ENCODE data around the gene HEPH.
A peak's percentile ranks its signal among the peaks of the same experiment; 100 is the strongest.
"Not testable (repeated sequence)": the region's sequence is repeated elsewhere in the genome, so short reads cannot be mapped to it uniquely, and the experiment has no call there.

Gene HEPH, protein sequence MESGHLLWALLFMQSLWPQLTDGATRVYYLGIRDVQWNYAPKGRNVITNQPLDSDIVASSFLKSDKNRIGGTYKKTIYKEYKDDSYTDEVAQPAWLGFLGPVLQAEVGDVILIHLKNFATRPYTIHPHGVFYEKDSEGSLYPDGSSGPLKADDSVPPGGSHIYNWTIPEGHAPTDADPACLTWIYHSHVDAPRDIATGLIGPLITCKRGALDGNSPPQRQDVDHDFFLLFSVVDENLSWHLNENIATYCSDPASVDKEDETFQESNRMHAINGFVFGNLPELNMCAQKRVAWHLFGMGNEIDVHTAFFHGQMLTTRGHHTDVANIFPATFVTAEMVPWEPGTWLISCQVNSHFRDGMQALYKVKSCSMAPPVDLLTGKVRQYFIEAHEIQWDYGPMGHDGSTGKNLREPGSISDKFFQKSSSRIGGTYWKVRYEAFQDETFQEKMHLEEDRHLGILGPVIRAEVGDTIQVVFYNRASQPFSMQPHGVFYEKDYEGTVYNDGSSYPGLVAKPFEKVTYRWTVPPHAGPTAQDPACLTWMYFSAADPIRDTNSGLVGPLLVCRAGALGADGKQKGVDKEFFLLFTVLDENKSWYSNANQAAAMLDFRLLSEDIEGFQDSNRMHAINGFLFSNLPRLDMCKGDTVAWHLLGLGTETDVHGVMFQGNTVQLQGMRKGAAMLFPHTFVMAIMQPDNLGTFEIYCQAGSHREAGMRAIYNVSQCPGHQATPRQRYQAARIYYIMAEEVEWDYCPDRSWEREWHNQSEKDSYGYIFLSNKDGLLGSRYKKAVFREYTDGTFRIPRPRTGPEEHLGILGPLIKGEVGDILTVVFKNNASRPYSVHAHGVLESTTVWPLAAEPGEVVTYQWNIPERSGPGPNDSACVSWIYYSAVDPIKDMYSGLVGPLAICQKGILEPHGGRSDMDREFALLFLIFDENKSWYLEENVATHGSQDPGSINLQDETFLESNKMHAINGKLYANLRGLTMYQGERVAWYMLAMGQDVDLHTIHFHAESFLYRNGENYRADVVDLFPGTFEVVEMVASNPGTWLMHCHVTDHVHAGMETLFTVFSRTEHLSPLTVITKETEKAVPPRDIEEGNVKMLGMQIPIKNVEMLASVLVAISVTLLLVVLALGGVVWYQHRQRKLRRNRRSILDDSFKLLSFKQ

DNA sequence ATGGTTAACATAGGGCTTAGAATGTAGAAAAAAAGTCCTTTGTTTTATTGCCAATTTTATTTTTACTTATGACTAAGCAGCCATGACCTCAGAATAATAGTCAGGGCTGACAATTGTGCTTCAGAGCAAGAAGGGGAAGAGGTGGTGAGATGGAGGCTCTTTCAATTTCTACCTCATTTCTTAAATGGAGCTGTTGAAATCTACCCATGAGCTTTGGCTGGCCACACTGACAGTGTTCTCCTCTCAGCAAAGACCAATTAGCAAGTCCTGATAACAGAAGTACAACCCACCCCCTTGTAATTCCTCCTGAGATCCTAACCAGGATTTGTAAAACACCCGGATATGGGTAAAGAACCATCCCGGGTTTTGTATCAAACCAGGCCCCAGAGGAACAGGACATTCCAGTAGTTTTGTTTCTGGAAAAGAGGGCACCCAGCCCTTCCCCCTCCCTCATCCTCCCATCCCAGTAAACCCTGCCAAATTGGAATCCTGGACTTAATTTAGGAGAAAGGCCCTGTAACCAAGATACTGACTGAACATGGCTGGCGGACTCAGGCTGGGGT, at the start of gene HEPH:
Gene HEPH, plus strand, starts transcription at position 399 of the 563 bp plus-strand sequence. CDS start 6,324 bp downstream, outside the sequence.
- DNase-seq (ENCODE audit: low read depth in 2 of 2): peak; percentile 47 to 51

DNA sequence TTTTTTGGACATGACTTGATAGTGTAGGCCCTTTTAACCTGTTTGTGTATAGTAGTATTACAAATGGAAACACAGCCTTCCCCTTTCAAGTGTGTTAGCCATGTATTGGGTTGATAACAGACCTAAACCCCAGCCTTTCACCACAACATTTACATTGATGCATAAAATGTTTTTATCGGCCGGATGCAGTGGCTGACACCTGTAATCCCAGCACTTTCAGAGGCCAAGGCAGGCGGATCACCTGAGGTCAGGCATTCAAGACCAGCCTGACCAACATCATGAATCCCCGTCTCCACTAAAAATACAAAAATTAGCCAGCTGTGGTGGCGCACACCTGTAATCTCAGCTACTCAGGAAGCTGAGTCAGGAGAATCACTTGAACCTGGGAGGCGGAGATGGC, 45.3 kb upstream of the HEPH start:
- DNase-seq (ENCODE audit: low read depth in 2 of 2): not testable (repeated sequence)

DNA sequence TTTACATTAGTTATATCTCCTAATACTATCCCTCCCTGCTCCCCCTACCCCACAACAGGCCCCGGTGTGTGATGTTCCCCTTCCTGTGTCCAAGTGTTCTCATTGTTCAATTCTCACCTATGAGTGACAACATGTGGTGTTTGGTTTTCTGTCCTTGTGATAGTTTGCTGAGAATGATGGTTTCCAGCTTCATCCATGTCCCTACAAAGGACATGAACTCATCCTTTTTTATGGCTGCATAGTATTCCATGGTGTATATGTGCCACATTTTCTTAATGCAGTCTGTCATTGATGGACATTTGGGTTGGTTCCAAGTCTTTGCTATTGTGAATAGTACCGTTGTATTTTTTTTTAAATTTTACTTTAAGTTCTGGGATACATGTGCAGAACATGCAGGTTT, 42.7 kb upstream of the HEPH start:
- DNase-seq (ENCODE audit: low read depth in 2 of 2): not testable (repeated sequence)

DNA sequence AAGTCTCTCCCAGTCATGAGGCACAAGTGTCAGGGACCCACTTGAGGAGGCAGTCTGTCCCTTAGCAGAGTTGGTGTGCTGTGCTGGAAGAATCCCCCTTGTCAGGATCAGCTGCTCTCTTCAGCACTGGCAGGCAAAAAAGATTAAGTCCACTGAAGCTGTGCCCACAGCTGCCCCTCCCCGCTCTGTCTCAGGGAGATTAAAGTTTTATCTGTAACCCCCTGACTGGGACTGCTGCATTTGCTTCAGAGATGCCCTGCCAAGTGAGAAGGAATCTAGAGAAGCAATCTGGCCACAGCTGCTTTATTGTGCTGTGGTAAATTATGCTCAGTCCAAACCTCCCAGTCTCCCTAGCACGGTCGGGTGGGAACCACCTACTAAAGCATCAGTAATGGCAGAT, 37.4 kb upstream of the HEPH start:
- DNase-seq (ENCODE audit: low read depth in 2 of 2): no peak

DNA sequence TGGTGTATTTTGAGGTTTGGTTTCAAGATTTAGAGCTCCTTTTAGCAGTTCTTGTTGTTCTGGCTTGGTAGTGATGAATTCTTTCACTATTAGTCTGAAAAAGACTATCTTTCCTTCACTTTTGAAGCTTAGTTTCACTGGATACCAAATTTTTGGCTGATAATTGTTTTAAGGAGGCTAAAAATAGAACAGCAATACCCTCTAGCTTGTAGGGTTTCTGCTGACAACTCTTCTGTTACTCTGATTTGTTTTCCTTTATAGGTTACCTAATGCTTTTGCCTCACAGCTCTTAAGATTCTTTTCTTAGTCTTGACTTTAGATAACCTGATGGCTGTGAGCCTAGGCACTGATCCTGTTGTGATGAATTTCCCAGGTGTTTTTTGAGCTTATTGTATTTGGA, 33.6 kb upstream of the HEPH start:
- DNase-seq (ENCODE audit: low read depth in 2 of 2): no peak

DNA sequence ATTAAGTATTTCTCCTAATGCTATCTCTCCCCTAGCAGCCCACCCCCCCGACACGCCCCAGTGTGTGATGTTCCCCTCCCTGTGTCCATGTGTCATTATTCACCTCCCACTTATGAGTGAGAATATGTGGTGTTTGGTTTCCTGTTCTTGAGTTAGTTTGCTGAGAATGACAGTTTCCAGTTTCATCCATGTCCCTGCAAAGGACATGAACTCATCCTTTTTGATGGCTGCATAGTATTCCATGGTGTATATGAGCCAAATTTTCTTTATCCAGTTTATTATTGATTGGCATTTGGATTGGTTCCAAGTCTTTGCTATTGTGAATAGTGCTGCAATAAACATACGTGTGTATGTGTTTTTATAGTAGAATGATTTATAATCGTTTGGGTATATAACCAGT, 28.8 kb upstream of the HEPH start:
- DNase-seq (ENCODE audit: low read depth in 2 of 2): not testable (repeated sequence)

DNA sequence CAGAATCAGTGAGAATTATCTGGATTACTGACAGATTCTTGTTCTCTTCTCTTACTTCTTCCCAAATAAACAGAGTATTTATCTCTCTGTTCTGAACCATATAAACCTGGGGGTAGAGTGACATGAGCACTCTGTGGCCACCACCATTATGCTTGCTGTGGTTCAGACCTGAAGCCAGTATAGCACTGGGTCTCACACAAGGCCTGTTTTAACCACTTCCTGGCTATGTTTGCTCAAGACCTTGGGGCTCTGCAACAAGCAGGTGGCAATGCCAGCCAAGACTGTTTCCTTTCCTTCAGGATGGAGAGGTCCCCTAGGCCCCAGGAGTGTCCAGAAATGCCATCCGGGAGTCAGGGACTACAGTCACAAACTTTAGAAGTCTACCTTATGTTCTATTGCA, 21.7 kb upstream of the HEPH start:
- DNase-seq (ENCODE audit: low read depth in 2 of 2): no peak

DNA sequence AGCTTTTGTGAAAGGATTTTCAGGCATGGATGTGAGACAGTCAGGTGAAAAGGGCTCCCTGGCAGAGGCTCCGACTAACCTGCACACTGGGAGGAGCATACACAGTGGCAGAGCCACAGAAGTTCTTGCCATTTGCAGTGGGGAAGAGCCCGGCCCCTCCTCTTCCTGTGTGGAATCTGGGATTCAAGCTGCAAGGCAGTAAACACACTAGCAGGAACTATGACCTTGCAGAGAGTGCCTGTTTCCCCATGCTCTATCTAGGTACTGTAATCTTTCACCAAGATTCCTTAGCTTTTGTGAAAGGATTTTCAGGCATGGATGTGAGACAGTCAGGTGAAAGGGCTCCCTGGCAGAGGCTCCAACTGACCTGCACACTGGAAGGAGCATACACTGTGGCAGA, 19.8 kb upstream of the HEPH start:
- DNase-seq (ENCODE audit: low read depth in 2 of 2): no peak

DNA sequence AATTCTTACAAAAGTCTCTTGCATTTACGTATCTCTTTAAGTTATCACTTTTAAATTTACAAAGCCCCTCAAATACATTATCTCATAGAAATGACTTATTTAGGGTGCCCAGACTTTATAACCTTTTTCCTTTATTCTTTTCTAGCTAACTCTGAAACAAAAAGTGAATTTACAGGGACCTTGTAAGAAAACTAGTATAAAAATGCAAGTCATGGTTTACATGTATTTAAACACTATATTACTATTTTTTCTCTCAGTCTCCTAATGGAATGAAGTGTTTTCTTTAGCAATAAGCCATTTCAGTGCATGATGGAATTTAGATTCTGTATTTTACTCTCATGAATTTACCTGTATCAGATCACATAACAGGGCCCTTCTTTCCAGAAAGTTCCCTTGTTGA, 14.5 kb upstream of the HEPH start:
- no peak for DNase-seq (ENCODE audit: low read depth in 2 of 2)

DNA sequence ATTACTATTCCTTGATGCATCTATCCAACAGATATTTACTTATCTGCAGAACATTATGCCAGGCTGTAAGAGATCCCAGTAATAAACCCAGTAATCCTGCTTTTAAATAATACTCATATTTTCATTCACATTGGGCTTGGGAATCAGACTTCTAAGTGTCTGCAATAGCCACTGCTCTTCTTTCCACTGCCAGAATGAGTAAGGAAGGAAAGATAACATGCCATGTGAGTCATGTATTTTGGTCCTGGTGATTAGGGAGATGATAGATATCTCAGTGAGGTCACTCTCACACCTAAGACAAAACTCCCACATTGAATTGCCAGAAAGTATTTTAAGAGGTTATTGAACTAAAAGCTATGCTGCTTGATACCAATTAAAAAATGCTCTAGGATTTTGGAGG, 13.9 kb upstream of the HEPH start:
- no peak for DNase-seq (ENCODE audit: low read depth in 2 of 2)

DNA sequence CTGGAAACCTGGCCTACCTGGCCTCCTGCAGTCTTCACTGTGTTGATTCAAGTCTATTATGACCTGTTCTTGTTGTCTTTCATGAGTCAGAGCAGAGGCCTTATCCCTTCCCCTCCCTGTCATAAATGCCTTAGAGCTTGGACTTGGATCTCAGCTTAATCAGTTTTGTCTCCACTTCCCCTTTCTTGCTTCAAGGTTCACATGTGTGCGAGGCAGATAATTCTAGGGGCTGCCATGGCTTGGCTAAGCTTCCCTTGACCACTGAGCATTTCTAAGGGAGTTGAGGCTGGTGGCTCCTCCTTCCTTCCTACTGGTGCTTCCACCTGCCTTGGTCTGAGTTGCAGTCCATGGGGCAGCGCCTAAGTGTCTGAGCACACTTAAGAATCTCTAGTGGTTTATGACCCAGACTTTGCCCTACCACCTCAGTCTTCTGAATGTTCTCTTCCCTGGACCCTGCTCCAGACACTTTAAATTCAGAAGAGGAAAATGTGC, 1.7 kb upstream of the HEPH start:
- DNase-seq (ENCODE audit: low read depth in 2 of 2): no peak

DNA sequence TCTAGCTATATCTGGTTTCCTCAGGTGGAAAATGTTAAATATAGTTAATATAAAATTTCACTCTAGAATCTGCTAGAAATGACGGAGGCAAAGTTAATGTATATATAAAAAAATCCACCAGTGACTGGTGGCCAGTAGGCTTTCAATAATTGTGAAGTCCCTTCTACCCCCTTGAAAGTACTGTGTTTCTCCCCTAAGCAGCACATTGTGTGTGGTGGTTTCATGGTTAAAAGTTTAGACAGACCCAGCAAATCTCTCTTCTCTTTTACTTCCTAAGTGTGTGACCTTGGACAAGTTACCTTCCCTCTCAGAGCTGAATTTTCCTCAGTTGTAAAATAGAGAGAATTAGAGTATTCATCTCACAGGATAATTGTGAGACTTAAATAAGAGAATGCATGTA, 600 bp upstream of the HEPH start:
- DNase-seq (ENCODE audit: low read depth in 2 of 2): no peak

DNA sequence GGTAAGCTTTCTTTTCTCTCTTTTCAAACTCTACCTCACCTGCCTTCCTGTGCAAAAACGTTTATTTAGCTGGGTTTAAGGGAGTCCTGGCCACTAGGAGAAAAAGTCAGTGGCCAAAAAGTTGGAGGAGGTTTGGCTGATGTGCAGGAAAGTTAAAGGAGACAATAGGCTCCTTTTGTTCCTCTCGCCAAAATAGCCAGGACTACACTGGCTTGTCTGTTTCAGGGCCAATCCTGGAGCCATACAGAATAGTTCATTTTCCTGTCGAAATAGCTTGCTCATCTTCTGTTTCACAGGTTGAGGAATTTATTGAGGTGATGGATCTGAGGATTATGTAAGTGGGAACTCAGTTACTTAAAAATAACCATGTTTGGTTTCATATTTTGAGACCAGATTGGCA, 423 bp downstream of the HEPH start:
- DNase-seq (ENCODE audit: low read depth in 2 of 2): no peak

DNA sequence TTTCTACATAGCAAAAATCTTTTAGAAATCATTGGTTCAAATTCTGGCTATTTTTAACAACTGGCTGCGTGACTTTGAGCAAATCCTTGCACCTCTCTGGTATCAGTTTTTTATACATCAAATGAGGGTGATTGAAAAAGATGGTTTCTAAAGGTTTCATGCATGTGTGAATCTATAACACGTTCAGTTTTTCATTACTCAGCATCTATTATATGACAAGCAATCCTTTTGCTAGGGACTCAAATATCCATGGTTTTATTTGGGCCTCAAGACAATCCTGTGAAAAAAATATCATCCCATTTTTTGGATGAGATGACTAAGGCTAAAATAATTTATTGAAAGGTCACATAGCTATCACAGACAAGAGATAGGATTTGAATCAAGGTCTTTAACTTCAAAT, 884 bp downstream of the HEPH start:
- no peak for DNase-seq (ENCODE audit: low read depth in 2 of 2)

DNA sequence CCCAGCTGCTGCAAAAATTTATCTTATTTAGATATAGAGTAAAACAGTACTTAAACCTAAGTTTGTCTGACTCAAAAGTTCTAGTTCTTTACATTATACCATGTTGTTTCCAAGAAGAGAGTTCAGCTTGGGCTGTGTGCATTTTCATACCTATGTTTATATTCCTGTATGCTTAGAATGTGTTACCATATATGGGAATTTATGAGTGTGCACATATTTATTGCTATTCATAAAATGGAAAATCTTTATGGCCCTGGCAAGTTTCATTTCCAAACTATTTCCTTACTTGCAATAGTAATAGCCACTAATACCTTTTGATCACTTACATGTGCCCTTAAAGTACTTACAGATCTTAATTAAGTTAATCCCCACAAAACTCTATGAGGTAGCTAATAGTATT, 2.6 kb downstream of the HEPH start:
- no peak for DNase-seq (ENCODE audit: low read depth in 2 of 2)

DNA sequence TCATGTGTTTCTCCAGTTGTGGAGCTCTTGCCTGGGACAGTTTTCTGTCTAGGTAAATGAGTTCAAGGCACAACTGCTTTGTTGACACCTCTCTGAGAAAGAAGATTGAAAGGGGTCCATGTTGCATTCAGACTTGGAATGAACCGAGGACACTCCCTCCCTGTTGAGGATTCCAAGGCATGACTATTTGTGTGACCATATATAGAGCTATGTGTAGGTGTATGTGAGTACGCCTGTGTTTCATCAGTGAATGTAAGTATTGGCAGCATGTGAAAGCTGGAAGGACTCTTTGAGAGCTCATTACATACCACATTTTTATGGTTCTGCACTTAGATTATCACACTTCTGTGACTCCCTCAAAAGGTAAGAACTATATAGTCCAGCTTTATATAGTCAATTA, 3.4 kb downstream of the HEPH start:
- peak in 1 of 2 experiments; percentile 14 for DNase-seq (ENCODE audit: low read depth in 2 of 2)

DNA sequence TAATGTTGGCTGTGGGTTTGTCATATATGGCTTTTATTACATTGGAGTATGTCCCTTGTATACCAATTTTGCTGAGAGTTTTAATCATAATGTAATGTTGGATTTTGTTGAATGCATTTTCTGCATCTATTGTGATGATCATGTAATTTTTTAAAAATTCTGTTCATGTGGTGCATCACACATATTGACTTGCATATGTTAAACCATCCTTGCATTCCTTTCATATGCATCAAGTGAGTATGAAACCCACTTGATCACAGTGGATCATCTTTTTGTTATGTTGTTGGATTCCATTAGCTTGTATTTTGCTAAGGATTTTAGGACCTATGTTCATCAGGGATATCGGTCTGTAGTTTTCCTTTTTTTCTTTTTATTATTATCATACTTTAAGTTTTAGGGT, 12.1 kb downstream of the HEPH start:
- no peak for DNase-seq (ENCODE audit: low read depth in 2 of 2)

DNA sequence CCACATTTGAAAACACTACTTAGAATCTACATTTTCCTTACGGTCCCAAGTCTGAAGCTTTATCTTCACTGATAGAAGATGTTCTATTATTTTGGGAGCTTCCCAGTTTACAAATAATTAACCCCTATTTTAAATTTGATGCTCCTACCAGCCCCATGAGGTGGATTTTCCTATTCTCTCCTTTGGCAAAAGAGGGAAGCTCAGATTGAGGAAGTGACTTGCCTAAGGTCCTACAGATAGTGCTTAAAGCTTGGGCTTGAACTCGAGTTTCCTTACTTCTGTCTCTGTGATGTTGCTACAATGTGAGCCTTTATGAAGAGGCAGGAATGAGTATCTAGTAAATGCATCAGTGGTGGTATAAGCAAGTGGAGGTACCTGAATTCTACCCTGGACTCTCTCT, 27.5 kb downstream of the HEPH start:
- DNase-seq (ENCODE audit: low read depth in 2 of 2): no peak

DNA sequence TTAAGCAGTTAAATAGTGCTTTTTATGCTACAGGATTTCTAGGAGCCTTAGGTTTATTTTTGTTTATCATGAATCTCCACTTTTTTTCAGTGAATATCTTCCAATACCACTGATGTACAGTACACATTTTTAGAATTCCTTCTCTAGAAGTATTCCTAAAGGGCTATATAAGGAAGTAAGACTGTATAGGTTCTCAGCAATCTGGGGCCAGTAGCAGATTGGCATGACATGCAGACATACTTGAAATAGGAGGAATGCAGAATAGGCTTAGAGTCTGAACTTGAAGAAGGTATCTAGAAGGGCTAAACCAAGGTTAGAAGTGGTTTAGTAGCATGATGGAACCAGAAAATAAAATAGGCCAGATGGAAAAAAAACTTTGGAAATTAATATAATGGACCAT, 29.8 kb downstream of the HEPH start:
- peak in 1 of 2 experiments; percentile 6 for DNase-seq (ENCODE audit: low read depth in 2 of 2)

DNA sequence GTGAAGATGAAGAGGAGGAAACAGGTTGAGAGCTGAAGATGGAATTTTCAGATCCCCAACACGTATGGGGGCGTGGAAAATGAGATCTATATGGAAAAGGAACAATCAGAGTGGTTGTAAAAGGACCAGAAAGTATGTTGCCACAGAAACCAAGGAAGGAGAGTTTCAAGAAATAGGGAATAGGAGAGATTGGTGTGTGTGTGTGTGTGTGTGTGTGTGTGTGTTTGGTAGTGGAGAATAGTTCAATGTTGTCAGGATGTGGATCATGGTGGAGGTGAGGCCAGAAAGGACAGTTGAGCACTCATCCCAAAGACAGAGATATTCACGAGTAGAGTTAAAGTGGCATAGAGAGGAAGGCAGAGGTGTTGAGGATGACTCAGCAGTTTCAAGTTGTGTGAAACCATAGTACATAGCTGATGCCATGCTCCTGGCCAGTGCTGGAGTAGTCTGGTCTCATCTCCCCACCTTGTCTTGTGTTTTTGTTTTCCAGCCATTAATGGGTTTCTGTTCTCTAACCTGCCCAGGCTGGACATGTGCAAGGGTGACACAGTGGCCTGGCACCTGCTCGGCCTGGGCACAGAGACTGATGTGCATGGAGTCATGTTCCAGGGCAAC, 36.1 kb downstream of the HEPH start:
- DNase-seq (ENCODE audit: low read depth in 2 of 2): no peak
